K562 (cell line): ENCODE results near the gene LIX1.

Source experiments
- BRCA1 ChIP-seq, 2 experiments: fragments of 450-650 bp in 1 of 2; sonication (generic) in 1 of 2; formaldehyde crosslinking in 1 of 2; IDR thresholded peaks; 2 replicates each; pipeline versions ENCODE4 v1.5.0 to v1.6.1; 2017 to 2020; ENCODE audit warnings: mild to moderate bottlenecking in 1 of 2, missing genetic modification reagents in 1 of 2
- CHD4 ChIP-seq: fragments of 200-600 bp; sonication (generic); IDR thresholded peaks from 3 replicates; pipeline ENCODE4 v1.6.1; 2012; ENCODE audit warnings: low read depth, mild to moderate bottlenecking, mixed read lengths, low read length, inconsistent platforms; ENCODE audit not compliant: insufficient read depth, insufficient replicate concordance, poor library complexity, severe bottlenecking
- EGR1 ChIP-seq: fragments of 450-650 bp; conservative IDR thresholded peaks from 2 replicates; pipeline ENCODE4 v1.6.1; 2017; ENCODE audit warnings: mild to moderate bottlenecking
- FOSL1 ChIP-seq: fragments of 200-800 bp; sonication (Bioruptor generic); conservative IDR thresholded peaks from 2 replicates; pipeline ENCODE4 v1.6.1; 2016; ENCODE audit warnings: missing genetic modification characterization, missing compliant biosample characterization
- GTF2F1 ChIP-seq: IDR thresholded peaks from 2 replicates; pipeline ENCODE4 v1.6.1; 2011; ENCODE audit warnings: low read depth, low read length, improper control_type of control experiment
- KLF6 ChIP-seq: fragments of 250-450 bp; sonication (Bioruptor Pico); IDR thresholded peaks from 2 replicates; pipeline ENCODE4 v1.4.0; 2020; ENCODE audit warnings: mild to moderate bottlenecking, moderate library complexity, borderline replicate concordance
- MAX ChIP-seq: sonication (generic); formaldehyde crosslinking; IDR thresholded peaks from 2 replicates; pipeline ENCODE4 v1.9.0; 2022; ENCODE audit warnings: mild to moderate bottlenecking, missing genetic modification reagents
- MYC ChIP-seq, 2 experiments: fragments of 250-450 bp in 1 of 2; sonication (Bioruptor Pico) in 1 of 2; IDR thresholded peaks; 2 replicates each; pipeline versions ENCODE4 v1.5.1 to v1.6.1; 2012 to 2021; ENCODE audit warnings: low read depth in 2 of 2, borderline replicate concordance in 1 of 2, improper control_type of control experiment in 1 of 2, low read length in 1 of 2, mild to moderate bottlenecking in 1 of 2, moderate library complexity in 1 of 2
- RFX5 ChIP-seq: IDR thresholded peaks from 2 replicates; pipeline ENCODE4 v1.6.1; 2011; ENCODE audit warnings: low read depth, mild to moderate bottlenecking, improper control_type of control experiment, low read length
- ZZZ3 ChIP-seq: fragments of 450-650 bp; IDR thresholded peaks from 2 replicates; pipeline ENCODE4 v1.6.1; 2016; ENCODE audit warnings: antibody characterized with exemption, mild to moderate bottlenecking, moderate library complexity
- TF ChIP-seq, protein P1 (sequence below): sonication (generic); formaldehyde crosslinking; IDR thresholded peaks from 2 replicates; pipeline ENCODE4 v1.8.1; 2023; ENCODE audit warnings: missing genetic modification reagents, mild to moderate bottlenecking, borderline replicate concordance
- TF ChIP-seq, protein P2 (sequence below), 2 experiments: fragments of 450-650 bp; formaldehyde crosslinking in 1 of 2; IDR thresholded peaks; 2 replicates each; pipeline versions ENCODE4 v1.4.0 to v1.6.1; 2014 to 2020; ENCODE audit warnings: mild to moderate bottlenecking in 2 of 2, borderline replicate concordance in 1 of 2, low read depth in 1 of 2
- TF ChIP-seq, protein P3 (sequence below), 3 experiments: IDR thresholded peaks in 2 of 3; conservative IDR thresholded peaks in 1 of 3; 2 replicates each; pipeline ENCODE4 v1.5.1; 2011 to 2012; ENCODE audit warnings: low read length in 3 of 3, mild to moderate bottlenecking in 3 of 3, control low read depth in 2 of 3, improper control_type of control experiment in 1 of 3, inconsistent platforms in 1 of 3, low read depth in 1 of 3, mixed read lengths in 1 of 3, moderate library complexity in 1 of 3; ENCODE audit not compliant: insufficient read depth in 2 of 3
- TF ChIP-seq, protein P4 (sequence below): fragments of 250-450 bp; sonication (Bioruptor Pico); IDR thresholded peaks from 2 replicates; pipeline ENCODE4 v1.5.0; 2021

DNA sequence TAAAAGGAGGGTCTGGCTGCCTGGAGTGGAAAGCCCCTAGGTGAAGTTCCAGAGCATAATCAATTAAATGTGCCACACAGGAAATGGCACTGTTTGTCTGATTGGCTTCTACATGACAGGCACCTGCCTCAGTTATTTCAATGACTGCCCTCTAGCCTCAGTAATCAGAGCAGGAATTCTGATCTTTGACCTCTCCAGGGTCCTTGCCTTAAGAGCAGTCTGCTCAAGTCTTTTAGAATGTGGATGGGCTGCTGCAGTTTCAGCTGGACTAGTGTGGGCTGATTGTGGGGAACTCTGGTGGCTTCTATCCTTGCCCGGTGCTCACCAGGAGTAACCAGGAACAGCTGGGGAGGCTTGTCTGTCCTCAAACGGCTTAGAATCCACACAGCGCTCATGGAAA is 98.9 kb downstream of the LIX1 start:
- TF ChIP-seq MYC (IDR thresholded peaks at IDR 0.05; ENCODE audit: low read depth, low read length) (no peak), MYC (CRISPR knock-in tag; IDR thresholded peaks at IDR 0.05; ENCODE audit: borderline replicate concordance, low read depth) (no peak), EGR1 (no peak), MAX (CRISPR knock-in tag) (no peak), CHD4 (no peak), ZZZ3 (no peak), FOSL1 (tag) (no peak), BRCA1 (IDR thresholded peaks at IDR 0.05) (no peak), BRCA1 (CRISPR knock-in tag; IDR thresholded peaks at IDR 0.05) (no peak), RFX5 (no peak), KLF6 (no peak), GTF2F1 (no peak)
- TF ChIP-seq, protein P1, sequence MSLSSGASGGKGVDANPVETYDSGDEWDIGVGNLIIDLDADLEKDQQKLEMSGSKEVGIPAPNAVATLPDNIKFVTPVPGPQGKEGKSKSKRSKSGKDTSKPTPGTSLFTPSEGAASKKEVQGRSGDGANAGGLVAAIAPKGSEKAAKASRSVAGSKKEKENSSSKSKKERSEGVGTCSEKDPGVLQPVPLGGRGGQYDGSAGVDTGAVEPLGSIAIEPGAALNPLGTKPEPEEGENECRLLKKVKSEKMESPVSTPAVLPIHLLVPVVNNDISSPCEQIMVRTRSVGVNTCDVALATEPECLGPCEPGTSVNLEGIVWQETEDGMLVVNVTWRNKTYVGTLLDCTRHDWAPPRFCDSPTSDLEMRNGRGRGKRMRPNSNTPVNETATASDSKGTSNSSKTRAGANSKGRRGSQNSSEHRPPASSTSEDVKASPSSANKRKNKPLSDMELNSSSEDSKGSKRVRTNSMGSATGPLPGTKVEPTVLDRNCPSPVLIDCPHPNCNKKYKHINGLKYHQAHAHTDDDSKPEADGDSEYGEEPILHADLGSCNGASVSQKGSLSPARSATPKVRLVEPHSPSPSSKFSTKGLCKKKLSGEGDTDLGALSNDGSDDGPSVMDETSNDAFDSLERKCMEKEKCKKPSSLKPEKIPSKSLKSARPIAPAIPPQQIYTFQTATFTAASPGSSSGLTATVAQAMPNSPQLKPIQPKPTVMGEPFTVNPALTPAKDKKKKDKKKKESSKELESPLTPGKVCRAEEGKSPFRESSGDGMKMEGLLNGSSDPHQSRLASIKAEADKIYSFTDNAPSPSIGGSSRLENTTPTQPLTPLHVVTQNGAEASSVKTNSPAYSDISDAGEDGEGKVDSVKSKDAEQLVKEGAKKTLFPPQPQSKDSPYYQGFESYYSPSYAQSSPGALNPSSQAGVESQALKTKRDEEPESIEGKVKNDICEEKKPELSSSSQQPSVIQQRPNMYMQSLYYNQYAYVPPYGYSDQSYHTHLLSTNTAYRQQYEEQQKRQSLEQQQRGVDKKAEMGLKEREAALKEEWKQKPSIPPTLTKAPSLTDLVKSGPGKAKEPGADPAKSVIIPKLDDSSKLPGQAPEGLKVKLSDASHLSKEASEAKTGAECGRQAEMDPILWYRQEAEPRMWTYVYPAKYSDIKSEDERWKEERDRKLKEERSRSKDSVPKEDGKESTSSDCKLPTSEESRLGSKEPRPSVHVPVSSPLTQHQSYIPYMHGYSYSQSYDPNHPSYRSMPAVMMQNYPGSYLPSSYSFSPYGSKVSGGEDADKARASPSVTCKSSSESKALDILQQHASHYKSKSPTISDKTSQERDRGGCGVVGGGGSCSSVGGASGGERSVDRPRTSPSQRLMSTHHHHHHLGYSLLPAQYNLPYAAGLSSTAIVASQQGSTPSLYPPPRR = no peak
- TF ChIP-seq, protein P2, sequence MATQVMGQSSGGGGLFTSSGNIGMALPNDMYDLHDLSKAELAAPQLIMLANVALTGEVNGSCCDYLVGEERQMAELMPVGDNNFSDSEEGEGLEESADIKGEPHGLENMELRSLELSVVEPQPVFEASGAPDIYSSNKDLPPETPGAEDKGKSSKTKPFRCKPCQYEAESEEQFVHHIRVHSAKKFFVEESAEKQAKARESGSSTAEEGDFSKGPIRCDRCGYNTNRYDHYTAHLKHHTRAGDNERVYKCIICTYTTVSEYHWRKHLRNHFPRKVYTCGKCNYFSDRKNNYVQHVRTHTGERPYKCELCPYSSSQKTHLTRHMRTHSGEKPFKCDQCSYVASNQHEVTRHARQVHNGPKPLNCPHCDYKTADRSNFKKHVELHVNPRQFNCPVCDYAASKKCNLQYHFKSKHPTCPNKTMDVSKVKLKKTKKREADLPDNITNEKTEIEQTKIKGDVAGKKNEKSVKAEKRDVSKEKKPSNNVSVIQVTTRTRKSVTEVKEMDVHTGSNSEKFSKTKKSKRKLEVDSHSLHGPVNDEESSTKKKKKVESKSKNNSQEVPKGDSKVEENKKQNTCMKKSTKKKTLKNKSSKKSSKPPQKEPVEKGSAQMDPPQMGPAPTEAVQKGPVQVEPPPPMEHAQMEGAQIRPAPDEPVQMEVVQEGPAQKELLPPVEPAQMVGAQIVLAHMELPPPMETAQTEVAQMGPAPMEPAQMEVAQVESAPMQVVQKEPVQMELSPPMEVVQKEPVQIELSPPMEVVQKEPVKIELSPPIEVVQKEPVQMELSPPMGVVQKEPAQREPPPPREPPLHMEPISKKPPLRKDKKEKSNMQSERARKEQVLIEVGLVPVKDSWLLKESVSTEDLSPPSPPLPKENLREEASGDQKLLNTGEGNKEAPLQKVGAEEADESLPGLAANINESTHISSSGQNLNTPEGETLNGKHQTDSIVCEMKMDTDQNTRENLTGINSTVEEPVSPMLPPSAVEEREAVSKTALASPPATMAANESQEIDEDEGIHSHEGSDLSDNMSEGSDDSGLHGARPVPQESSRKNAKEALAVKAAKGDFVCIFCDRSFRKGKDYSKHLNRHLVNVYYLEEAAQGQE (IDR thresholded peaks at IDR 0.05; ENCODE audit: borderline replicate concordance) = no peak
- TF ChIP-seq, protein P2 (CRISPR knock-in tag; IDR thresholded peaks at IDR 0.05; ENCODE audit: low read depth) = no peak
- TF ChIP-seq, protein P3, sequence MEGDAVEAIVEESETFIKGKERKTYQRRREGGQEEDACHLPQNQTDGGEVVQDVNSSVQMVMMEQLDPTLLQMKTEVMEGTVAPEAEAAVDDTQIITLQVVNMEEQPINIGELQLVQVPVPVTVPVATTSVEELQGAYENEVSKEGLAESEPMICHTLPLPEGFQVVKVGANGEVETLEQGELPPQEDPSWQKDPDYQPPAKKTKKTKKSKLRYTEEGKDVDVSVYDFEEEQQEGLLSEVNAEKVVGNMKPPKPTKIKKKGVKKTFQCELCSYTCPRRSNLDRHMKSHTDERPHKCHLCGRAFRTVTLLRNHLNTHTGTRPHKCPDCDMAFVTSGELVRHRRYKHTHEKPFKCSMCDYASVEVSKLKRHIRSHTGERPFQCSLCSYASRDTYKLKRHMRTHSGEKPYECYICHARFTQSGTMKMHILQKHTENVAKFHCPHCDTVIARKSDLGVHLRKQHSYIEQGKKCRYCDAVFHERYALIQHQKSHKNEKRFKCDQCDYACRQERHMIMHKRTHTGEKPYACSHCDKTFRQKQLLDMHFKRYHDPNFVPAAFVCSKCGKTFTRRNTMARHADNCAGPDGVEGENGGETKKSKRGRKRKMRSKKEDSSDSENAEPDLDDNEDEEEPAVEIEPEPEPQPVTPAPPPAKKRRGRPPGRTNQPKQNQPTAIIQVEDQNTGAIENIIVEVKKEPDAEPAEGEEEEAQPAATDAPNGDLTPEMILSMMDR (IDR thresholded peaks at IDR 0.05 in 2 of 3, conservative IDR thresholded peaks at IDR 0.05 in 1 of 3; ENCODE audit: insufficient read depth in 2 of 3, low read depth in 1 of 3, low read length in 3 of 3) = no peak
- TF ChIP-seq, protein P4, sequence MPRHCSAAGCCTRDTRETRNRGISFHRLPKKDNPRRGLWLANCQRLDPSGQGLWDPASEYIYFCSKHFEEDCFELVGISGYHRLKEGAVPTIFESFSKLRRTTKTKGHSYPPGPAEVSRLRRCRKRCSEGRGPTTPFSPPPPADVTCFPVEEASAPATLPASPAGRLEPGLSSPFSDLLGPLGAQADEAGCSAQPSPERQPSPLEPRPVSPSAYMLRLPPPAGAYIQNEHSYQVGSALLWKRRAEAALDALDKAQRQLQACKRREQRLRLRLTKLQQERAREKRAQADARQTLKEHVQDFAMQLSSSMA = no peak
